A673 (cell line): ENCODE results near the gene TMC1.

ENCODE experiments used
- EZH2 ChIP-seq: fragments of 200-600 bp; sonication (generic); IDR thresholded peaks from 2 replicates; pipeline ENCODE4 v1.6.1; 2017; ENCODE audit warnings: borderline replicate concordance, low read depth, mild to moderate bottlenecking, mixed read lengths, antibody characterized with exemption, low read length; ENCODE audit not compliant: poor library complexity, severe bottlenecking
- TF ChIP-seq, protein P1 (sequence below): fragments of 300-800, 200-600 bp; sonication (generic); conservative IDR thresholded peaks from 2 replicates; pipeline ENCODE4 v1.5.1; 2017; ENCODE audit warnings: low read depth, mild to moderate bottlenecking, antibody characterized with exemption, low read length, moderate library complexity, mixed read lengths

DNA sequence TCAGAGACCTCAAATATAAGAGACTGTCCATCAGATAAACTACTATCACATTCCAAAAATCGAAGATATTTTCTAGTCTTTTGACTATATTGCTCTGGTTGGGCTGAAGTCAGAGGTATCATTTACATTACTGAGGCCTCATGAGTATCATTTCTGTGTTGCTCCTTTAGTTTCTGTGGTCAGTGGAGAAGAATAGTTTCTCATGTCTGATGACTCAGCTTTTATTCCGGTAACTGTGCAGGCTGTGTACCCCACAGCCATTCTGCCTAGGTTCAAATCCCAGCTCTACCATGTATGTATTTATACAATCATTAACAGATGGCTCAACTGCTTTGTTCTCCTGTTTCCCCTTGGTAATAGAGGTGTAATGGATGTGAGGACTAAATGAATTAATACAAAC is 252.2 kb downstream of the TMC1 start:
- TF ChIP-seq, protein P1, sequence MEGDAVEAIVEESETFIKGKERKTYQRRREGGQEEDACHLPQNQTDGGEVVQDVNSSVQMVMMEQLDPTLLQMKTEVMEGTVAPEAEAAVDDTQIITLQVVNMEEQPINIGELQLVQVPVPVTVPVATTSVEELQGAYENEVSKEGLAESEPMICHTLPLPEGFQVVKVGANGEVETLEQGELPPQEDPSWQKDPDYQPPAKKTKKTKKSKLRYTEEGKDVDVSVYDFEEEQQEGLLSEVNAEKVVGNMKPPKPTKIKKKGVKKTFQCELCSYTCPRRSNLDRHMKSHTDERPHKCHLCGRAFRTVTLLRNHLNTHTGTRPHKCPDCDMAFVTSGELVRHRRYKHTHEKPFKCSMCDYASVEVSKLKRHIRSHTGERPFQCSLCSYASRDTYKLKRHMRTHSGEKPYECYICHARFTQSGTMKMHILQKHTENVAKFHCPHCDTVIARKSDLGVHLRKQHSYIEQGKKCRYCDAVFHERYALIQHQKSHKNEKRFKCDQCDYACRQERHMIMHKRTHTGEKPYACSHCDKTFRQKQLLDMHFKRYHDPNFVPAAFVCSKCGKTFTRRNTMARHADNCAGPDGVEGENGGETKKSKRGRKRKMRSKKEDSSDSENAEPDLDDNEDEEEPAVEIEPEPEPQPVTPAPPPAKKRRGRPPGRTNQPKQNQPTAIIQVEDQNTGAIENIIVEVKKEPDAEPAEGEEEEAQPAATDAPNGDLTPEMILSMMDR: no peak
- no peak for TF ChIP-seq EZH2
